A549 (cell line): Measurements from ENCODE around the gene TSPAN33.

Source experiments
- HDAC2 ChIP-seq: fragments of 200-600 bp; sonication (generic); IDR thresholded peaks from 2 replicates; pipeline ENCODE4 v1.6.1; 2016
- MAFK ChIP-seq: fragments of 450-650 bp; IDR thresholded peaks from 2 replicates; pipeline ENCODE4 v1.6.1; 2014; ENCODE audit not compliant: partially characterized antibody
- MAZ ChIP-seq: fragments of 150-350 bp; IDR thresholded peaks from 2 replicates; pipeline ENCODE4 v1.6.1; 2014; ENCODE audit warnings: antibody characterized with exemption, low read depth, low read length, borderline replicate concordance
- POLR2A ChIP-seq: IDR thresholded peaks from 2 replicates; pipeline ENCODE4 v1.6.1; 2012; ENCODE audit warnings: mild to moderate bottlenecking, low read length
- RCOR1 ChIP-seq: fragments of 150-350 bp; IDR thresholded peaks from 2 replicates; pipeline ENCODE4 v1.6.1; 2014; ENCODE audit warnings: antibody characterized with exemption, low read length, low read depth
- RFX5 ChIP-seq: fragments of 450-650 bp; IDR thresholded peaks from 2 replicates; pipeline ENCODE4 v1.7.1; 2014; ENCODE audit warnings: antibody characterized with exemption, mild to moderate bottlenecking, moderate library complexity
- SREBF2 ChIP-seq: fragments of 450-650 bp; IDR thresholded peaks from 2 replicates; pipeline ENCODE4 v1.6.1; 2014; ENCODE audit warnings: mild to moderate bottlenecking, moderate library complexity
- ZFP36 ChIP-seq: fragments of 450-650 bp; IDR thresholded peaks from 2 replicates; pipeline ENCODE4 v1.6.1; 2014; ENCODE audit warnings: borderline replicate concordance; ENCODE audit not compliant: partially characterized antibody
- TF ChIP-seq, protein P1 (sequence below): fragments of >200 bp; sonication (Bioruptor Twin); formaldehyde crosslinking; IDR thresholded peaks from 3 replicates; pipeline ENCODE4 v1.5.1; 2016
- TF ChIP-seq, protein P2 (sequence below): fragments of 200-600 bp; sonication (generic); IDR thresholded peaks from 2 replicates; pipeline ENCODE4 v1.6.1; 2016; ENCODE audit warnings: antibody characterized with exemption, mild to moderate bottlenecking, moderate library complexity

- TF ChIP-seq, protein P1, sequence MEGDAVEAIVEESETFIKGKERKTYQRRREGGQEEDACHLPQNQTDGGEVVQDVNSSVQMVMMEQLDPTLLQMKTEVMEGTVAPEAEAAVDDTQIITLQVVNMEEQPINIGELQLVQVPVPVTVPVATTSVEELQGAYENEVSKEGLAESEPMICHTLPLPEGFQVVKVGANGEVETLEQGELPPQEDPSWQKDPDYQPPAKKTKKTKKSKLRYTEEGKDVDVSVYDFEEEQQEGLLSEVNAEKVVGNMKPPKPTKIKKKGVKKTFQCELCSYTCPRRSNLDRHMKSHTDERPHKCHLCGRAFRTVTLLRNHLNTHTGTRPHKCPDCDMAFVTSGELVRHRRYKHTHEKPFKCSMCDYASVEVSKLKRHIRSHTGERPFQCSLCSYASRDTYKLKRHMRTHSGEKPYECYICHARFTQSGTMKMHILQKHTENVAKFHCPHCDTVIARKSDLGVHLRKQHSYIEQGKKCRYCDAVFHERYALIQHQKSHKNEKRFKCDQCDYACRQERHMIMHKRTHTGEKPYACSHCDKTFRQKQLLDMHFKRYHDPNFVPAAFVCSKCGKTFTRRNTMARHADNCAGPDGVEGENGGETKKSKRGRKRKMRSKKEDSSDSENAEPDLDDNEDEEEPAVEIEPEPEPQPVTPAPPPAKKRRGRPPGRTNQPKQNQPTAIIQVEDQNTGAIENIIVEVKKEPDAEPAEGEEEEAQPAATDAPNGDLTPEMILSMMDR = no peak
- TF ChIP-seq MAFK = no peak
- TF ChIP-seq, protein P2, sequence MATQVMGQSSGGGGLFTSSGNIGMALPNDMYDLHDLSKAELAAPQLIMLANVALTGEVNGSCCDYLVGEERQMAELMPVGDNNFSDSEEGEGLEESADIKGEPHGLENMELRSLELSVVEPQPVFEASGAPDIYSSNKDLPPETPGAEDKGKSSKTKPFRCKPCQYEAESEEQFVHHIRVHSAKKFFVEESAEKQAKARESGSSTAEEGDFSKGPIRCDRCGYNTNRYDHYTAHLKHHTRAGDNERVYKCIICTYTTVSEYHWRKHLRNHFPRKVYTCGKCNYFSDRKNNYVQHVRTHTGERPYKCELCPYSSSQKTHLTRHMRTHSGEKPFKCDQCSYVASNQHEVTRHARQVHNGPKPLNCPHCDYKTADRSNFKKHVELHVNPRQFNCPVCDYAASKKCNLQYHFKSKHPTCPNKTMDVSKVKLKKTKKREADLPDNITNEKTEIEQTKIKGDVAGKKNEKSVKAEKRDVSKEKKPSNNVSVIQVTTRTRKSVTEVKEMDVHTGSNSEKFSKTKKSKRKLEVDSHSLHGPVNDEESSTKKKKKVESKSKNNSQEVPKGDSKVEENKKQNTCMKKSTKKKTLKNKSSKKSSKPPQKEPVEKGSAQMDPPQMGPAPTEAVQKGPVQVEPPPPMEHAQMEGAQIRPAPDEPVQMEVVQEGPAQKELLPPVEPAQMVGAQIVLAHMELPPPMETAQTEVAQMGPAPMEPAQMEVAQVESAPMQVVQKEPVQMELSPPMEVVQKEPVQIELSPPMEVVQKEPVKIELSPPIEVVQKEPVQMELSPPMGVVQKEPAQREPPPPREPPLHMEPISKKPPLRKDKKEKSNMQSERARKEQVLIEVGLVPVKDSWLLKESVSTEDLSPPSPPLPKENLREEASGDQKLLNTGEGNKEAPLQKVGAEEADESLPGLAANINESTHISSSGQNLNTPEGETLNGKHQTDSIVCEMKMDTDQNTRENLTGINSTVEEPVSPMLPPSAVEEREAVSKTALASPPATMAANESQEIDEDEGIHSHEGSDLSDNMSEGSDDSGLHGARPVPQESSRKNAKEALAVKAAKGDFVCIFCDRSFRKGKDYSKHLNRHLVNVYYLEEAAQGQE = no peak
- no peak for TF ChIP-seq SREBF2
- TF ChIP-seq ZFP36 = no peak
- no peak for TF ChIP-seq RCOR1
- no peak for TF ChIP-seq POLR2A
- no peak for TF ChIP-seq RFX5
- no peak for TF ChIP-seq HDAC2
- TF ChIP-seq MAZ = no peak
These were observed 25.5 kb upstream of the TSPAN33 start for GRCh38 chr7:129118976-129119375.
